Lower leg skin (tissue), 3 donors: Measurements from ENCODE around the gene TDRD1.

Experiments
- POLR2A ChIP-seq, 2 donors: fragments of 450-650 bp; IDR thresholded peaks; one replicate each; pipeline ENCODE4 v1.6.1; 2016 to 2017; ENCODE audit warnings: antibody characterized with exemption in 2 of 2, mild to moderate bottlenecking in 1 of 2, moderate library complexity in 1 of 2
- TF ChIP-seq, protein P1 (sequence below), 3 donors: fragments of 450-650 bp; IDR thresholded peaks; one replicate each; pipeline ENCODE4 v1.5.1; 2016; ENCODE audit warnings: antibody characterized with exemption in 3 of 3, mild to moderate bottlenecking in 3 of 3, moderate library complexity in 2 of 3

DNA sequence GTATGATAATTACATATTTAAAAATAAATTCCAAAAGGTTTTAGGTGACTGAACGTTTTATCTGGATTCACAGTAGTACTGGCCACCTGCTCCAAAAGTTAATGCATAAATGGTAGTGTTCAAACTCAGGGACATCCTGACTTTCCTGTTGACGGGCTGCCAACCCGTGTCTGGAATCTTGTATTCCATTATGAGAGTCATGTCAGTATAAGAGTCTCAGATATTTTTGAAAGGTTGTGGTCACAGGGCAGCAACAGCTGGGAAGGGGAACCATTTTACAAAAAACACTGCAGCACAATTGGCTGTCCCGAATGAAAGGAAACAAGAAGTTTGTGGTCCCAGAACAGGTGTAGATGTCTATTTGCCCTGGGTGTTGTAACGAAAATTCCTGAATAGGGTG lies 2.8 kb downstream of the TDRD1 start:
- TF ChIP-seq, protein P1, sequence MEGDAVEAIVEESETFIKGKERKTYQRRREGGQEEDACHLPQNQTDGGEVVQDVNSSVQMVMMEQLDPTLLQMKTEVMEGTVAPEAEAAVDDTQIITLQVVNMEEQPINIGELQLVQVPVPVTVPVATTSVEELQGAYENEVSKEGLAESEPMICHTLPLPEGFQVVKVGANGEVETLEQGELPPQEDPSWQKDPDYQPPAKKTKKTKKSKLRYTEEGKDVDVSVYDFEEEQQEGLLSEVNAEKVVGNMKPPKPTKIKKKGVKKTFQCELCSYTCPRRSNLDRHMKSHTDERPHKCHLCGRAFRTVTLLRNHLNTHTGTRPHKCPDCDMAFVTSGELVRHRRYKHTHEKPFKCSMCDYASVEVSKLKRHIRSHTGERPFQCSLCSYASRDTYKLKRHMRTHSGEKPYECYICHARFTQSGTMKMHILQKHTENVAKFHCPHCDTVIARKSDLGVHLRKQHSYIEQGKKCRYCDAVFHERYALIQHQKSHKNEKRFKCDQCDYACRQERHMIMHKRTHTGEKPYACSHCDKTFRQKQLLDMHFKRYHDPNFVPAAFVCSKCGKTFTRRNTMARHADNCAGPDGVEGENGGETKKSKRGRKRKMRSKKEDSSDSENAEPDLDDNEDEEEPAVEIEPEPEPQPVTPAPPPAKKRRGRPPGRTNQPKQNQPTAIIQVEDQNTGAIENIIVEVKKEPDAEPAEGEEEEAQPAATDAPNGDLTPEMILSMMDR (IDR thresholded peaks at IDR 0.05), result no peak
- TF ChIP-seq POLR2A (IDR thresholded peaks at IDR 0.05), result no peak
